KMS-11 (cell line): ENCODE results near the gene CBS.
"Not testable (repeated sequence)": the region's sequence is repeated elsewhere in the genome, so short reads cannot be mapped to it uniquely, and the experiment has no call there.

ENCODE experiments used
- H2AFZ ChIP-seq: fragments of 200-600 bp; sonication (generic); 2 replicates; pipeline ENCODE4 v1.6.1; 2016; ENCODE audit warnings: antibody characterized with exemption, mixed run types, low read depth
- H3K27ac ChIP-seq: fragments of 200-600 bp; sonication (generic); 2 replicates; pipeline ENCODE4 v1.6.1; 2016; ENCODE audit warnings: mild to moderate bottlenecking, mixed run types
- H3K27me3 ChIP-seq: fragments of 200-600 bp; sonication (generic); 2 replicates; pipeline ENCODE4 v1.6.1; 2017; ENCODE audit warnings: mild to moderate bottlenecking, low read depth, mixed run types, moderate library complexity; ENCODE audit not compliant: insufficient read depth
- H3K36me3 ChIP-seq: fragments of 200-600 bp; sonication (generic); 2 replicates; pipeline ENCODE4 v1.6.1; 2017; ENCODE audit warnings: mild to moderate bottlenecking, mixed run types; ENCODE audit not compliant: insufficient read depth
- H3K4me1 ChIP-seq: fragments of 200-600 bp; sonication (generic); 2 replicates; pipeline ENCODE4 v1.6.1; 2016; ENCODE audit warnings: mild to moderate bottlenecking, low read depth, mixed run types; ENCODE audit not compliant: poor library complexity, severe bottlenecking
- H3K4me2 ChIP-seq: fragments of 200-600 bp; sonication (generic); 2 replicates; pipeline ENCODE4 v1.7.0; 2016; ENCODE audit warnings: mild to moderate bottlenecking, mixed run types
- H3K4me3 ChIP-seq: fragments of 200-600 bp; sonication (generic); IDR thresholded peaks from 2 replicates; pipeline ENCODE4 v1.6.1; 2017; ENCODE audit warnings: low read depth, low read length, mixed read lengths; ENCODE audit not compliant: insufficient read depth
- H3K79me2 ChIP-seq: fragments of 200-600 bp; sonication (generic); 2 replicates; pipeline ENCODE4 v1.6.1; 2016; ENCODE audit warnings: low read depth, mixed run types; ENCODE audit not compliant: insufficient read depth
- H3K9ac ChIP-seq: fragments of 200-600 bp; sonication (generic); 2 replicates; pipeline ENCODE4 v1.6.1; 2016; ENCODE audit warnings: mild to moderate bottlenecking, mixed run types
- H4K20me1 ChIP-seq: fragments of 200-600 bp; sonication (generic); 2 replicates; pipeline ENCODE4 v1.6.1; 2016; ENCODE audit warnings: mild to moderate bottlenecking, mixed run types; ENCODE audit not compliant: insufficient read depth

CBS gene

GRCh38 chr21:43075170-43076022 is at the start of gene CBS:
Gene CBS (minus strand): TSS chr21:43075835. CDS start chr21:43072193, 3,642 bp downstream.
- not testable (repeated sequence) for H3K9ac ChIP-seq

GRCh38 chr21:43115956-43116355 is 40.3 kb upstream of the CBS start:
- not testable (repeated sequence) for H3K4me3 ChIP-seq, H3K4me2 ChIP-seq, H3K27me3 ChIP-seq, H3K9ac ChIP-seq, H2AFZ ChIP-seq, H4K20me1 ChIP-seq, H3K36me3 ChIP-seq, H3K27ac ChIP-seq, H3K4me1 ChIP-seq, H3K79me2 ChIP-seq

More at GRCh38 chr21:43075170-43076022, at the start of gene CBS:
- H3K4me2 ChIP-seq, H3K4me1 ChIP-seq, H3K27ac ChIP-seq, H3K4me3 ChIP-seq, H3K79me2 ChIP-seq, H4K20me1 ChIP-seq, H3K27me3 ChIP-seq, H2AFZ ChIP-seq, H3K36me3 ChIP-seq: not testable (repeated sequence)

GRCh38 chr21:43114483-43114882 is 38.8 kb upstream of the CBS start:
- not testable (repeated sequence) for H3K36me3 ChIP-seq

DNA sequence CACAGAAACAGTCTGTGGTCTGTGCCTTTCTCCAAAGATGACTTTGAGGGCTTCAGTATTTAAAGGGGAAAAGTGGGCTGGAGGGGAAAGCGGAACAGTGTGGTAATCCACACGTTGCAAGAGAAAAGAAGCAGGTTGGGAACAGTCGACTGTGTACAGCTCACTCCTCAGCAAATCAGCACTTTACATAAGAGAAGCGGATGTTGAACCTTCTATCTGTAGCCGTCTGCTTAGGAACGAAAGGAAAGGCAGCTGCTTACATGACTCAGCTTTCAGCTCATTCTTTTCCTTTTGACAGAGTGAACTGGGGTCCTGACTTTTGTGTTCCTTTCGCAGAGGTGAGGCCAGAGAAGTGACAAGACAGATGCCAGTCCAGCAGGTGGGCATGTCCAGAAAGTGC is 33.4 kb upstream of the CBS start:
- H3K27ac ChIP-seq, H3K4me3 ChIP-seq, H3K4me1 ChIP-seq, H2AFZ ChIP-seq, H3K4me2 ChIP-seq, H4K20me1 ChIP-seq, H3K79me2 ChIP-seq, H3K36me3 ChIP-seq, H3K9ac ChIP-seq, H3K27me3 ChIP-seq: not testable (repeated sequence)

More at GRCh38 chr21:43114483-43114882, 38.8 kb upstream of the CBS start:
- not testable (repeated sequence) for H3K4me1 ChIP-seq, H4K20me1 ChIP-seq, H3K4me3 ChIP-seq, H3K27me3 ChIP-seq, H2AFZ ChIP-seq, H3K79me2 ChIP-seq, H3K9ac ChIP-seq, H3K4me2 ChIP-seq, H3K27ac ChIP-seq

DNA sequence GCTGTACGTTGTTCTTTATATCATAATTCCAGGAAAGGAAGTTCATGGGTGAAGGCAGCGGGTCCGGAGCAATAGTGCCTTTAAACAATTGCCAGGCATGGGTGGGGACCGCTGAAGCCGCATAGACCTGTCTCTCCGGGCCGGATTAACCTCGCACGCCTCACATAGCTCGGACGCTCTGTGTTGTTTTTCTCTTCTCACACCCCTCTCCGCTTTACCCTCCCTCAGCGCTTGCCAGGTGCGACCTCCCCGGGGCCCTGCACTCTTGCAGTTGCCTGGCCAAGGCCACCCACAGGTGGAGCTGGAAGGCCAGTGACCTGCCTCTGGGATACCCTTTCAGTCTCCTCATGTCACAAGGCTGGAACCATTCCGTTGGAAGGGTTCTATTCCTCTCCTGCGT is 32.5 kb upstream of the CBS start:
- H4K20me1 ChIP-seq, H3K4me2 ChIP-seq, H3K27me3 ChIP-seq, H3K27ac ChIP-seq, H3K79me2 ChIP-seq, H2AFZ ChIP-seq, H3K4me1 ChIP-seq, H3K9ac ChIP-seq, H3K36me3 ChIP-seq, H3K4me3 ChIP-seq: not testable (repeated sequence)

GRCh38 chr21:43107794-43108137 is 32.1 kb upstream of the CBS start:
- not testable (repeated sequence) for H3K36me3 ChIP-seq, H3K9ac ChIP-seq, H4K20me1 ChIP-seq, H3K27me3 ChIP-seq, H2AFZ ChIP-seq, H3K4me1 ChIP-seq, H3K4me2 ChIP-seq, H3K27ac ChIP-seq, H3K4me3 ChIP-seq, H3K79me2 ChIP-seq

DNA sequence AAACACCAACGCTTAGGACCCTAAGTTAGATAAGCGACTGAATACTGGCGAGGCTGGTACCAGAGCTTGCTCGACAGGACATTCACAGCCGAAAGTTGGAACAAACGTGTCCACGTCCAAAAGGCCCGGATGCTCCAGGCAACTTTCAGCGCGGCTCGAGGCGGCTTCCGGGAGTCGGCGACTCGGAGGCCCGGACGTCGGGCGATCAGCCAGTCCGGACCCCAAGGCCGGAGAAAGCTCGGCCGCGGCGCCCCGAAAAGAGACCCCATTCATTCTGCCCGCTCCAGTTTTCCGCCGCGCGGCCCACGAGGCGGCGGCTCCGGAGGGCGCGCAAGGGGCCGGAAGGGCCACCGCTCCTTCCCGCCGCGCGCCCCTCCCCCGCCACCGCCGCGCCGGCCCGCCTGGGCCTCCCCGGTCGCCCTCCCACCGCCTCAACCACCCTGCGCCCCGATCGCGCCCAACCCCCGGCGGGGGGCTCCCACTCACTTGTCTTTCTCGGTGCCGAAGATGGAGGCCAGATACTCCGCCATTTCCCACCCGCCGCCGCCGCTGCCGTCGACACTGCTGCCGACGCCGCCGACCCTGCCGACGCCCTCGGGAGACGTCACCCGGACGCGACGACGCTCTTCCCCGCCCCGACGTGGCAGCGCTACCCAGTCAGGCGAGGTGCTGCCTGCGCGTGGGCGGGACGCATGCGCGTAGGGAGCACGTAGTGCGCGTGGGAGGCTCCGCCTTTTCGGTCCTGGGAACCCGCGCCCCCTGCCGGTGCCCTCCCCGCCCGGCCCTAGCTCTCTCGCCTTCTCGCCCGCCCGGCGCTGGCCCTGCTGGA is 31.5 kb upstream of the CBS start, which contains the start of gene U2AF1:
TSS of gene U2AF1 (minus strand) at position 606 of the 829 bp plus-strand sequence. CDS start at position 530, 76 bp downstream.
- not testable (repeated sequence) for H3K79me2 ChIP-seq, H4K20me1 ChIP-seq, H3K4me3 ChIP-seq, H3K36me3 ChIP-seq, H3K4me1 ChIP-seq, H3K27me3 ChIP-seq, H3K4me2 ChIP-seq, H2AFZ ChIP-seq
- peak within 1 kb of the TSS; percentile 57 for H3K27ac ChIP-seq
- H3K9ac ChIP-seq: peak within 1 kb of the TSS; percentile 65

- not testable (repeated sequence) for H3K27ac ChIP-seq, H3K79me2 ChIP-seq, H4K20me1 ChIP-seq, H3K4me2 ChIP-seq, H3K9ac ChIP-seq, H3K27me3 ChIP-seq, H3K4me3 ChIP-seq, H3K4me1 ChIP-seq, H3K36me3 ChIP-seq, H2AFZ ChIP-seq
Observed at GRCh38 chr21:43104642-43105041, 29.0 kb upstream of the CBS start.

DNA sequence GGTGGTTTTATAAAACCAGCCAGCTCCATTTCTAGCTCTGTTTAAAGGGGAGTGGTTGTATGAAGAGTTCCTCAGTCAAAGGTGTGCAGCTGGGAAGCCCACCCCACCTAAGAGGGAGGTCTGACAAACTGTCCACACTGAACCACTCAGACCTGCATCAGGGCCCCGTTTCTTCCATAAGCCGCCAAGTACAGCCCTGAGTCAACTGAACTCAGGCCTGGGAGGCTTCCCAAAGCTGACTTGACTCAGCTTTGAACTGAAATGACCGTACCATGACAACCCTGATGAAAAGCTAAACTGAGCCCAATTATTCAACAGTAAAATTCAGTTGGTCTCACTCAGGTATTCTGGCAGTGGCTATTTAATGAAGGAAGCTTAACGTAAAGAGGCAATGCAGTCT is 26.6 kb upstream of the CBS start:
- not testable (repeated sequence) for H3K36me3 ChIP-seq, H3K27me3 ChIP-seq, H4K20me1 ChIP-seq, H3K79me2 ChIP-seq, H3K4me3 ChIP-seq, H3K4me1 ChIP-seq, H3K4me2 ChIP-seq, H2AFZ ChIP-seq, H3K9ac ChIP-seq, H3K27ac ChIP-seq

GRCh38 chr21:43101676-43102075 is 26.0 kb upstream of the CBS start:
- H3K79me2 ChIP-seq, H3K4me3 ChIP-seq, H2AFZ ChIP-seq, H3K4me2 ChIP-seq, H4K20me1 ChIP-seq, H3K27ac ChIP-seq, H3K36me3 ChIP-seq, H3K9ac ChIP-seq, H3K4me1 ChIP-seq, H3K27me3 ChIP-seq: not testable (repeated sequence)
